HCT116 (cell line): ENCODE measurements around the gene PATZ1. TPM values are rescaled to one million over a fixed set of nuclear protein-coding genes. Genes with fewer than 3 reads are reported as not detected.

Experiments used
- ATAC-seq: fragments of 200-7000 bp; cut with Tn5 transposase; 2 replicates; pipeline ENCODE4 v1.9.1; 2020; ENCODE audit warnings: mild to moderate bottlenecking, moderate library complexity
- BruUV-seq: library from RNA; stranded (reverse); fragments of 400-500 nt; replicated peaks from 2 replicates; lab custom pipeline; 2021; lab: Mats Ljungman, UMichigan
- CTCF ChIA-PET: fragments of 300-600 bp; sonication (Branson Sonifier 250); formaldehyde crosslinking; loops from one replicate; lab custom pipeline; 2021; ENCODE audit warnings: antibody characterized with exemption; lab: Charles Lee
- POLR2A ChIA-PET: fragments of 300-600, 350-600 bp; sonication (Branson Sonifier 250); formaldehyde crosslinking; loops from one replicate; lab custom pipeline; 2021; ENCODE audit warnings: antibody characterized with exemption; lab: Charles Lee
- RAD21 ChIA-PET, 2 experiments: fragments of 300-600 bp; sonication (Branson Sonifier 250); formaldehyde crosslinking; loops; one replicate each; lab custom pipeline; 2023; ENCODE audit warnings: low total read pairs in 2 of 2; ENCODE audit not compliant: uncharacterized antibody in 2 of 2, unreplicated experiment in 2 of 2, low non-redundant PET in 1 of 2; lab: Charles Lee
- DNase-seq: peaks from one replicate; pipeline ENCODE4 v3.0.0-alpha.2; 2010; ENCODE audit warnings: low read depth, low spot score
- H2AFZ ChIP-seq: fragments of 200-600 bp; shearing (Covaris generic), sonication (generic); 2 replicates; pipeline ENCODE4 v1.6.1; 2017; ENCODE audit warnings: low read depth, mixed run types, mixed read lengths, antibody characterized with exemption, low read length; ENCODE audit not compliant: poor library complexity, severe bottlenecking
- H3K27ac ChIP-seq: 2 replicates; pipeline ENCODE4 v1.5.1; 2012; ENCODE audit warnings: low read depth, low read length
- H3K27me3 ChIP-seq: fragments of 200-600 bp; sonication (generic); 2 replicates; pipeline ENCODE4 v1.6.1; 2016; ENCODE audit warnings: mixed run types, low read length, mixed read lengths; ENCODE audit not compliant: insufficient read depth
- H3K36me3 ChIP-seq, 2 experiments: fragments of 200-500 bp in 1 of 2; fragments of 200-600 bp in 1 of 2; sonication (Bioruptor generic) in 1 of 2; sonication (generic) in 1 of 2; 2 replicates each; pipeline versions ENCODE4 v1.5.1 to v1.6.1; 2014 to 2016; ENCODE audit warnings: low read length in 2 of 2, inconsistent platforms in 1 of 2, mixed read lengths in 1 of 2, mixed run types in 1 of 2; ENCODE audit not compliant: insufficient read depth in 2 of 2, control insufficient read depth in 1 of 2
- H3K4me1 ChIP-seq, 2 experiments: fragments of 200-600 bp in 1 of 2; sonication (generic) in 1 of 2; 2 replicates each; pipeline versions ENCODE4 v1.5.1 to v1.6.1; 2012 to 2017; ENCODE audit warnings: low read length in 2 of 2, inconsistent platforms in 1 of 2, mild to moderate bottlenecking in 1 of 2, mixed read lengths in 1 of 2, mixed run types in 1 of 2, moderate library complexity in 1 of 2; ENCODE audit not compliant: insufficient read depth in 2 of 2, control insufficient read depth in 1 of 2
- H3K4me2 ChIP-seq: fragments of 200-600 bp; sonication (generic); 2 replicates; pipeline ENCODE4 v1.6.1; 2017; ENCODE audit warnings: mixed run types, low read length, mixed read lengths
- H3K4me3 ChIP-seq, 2 experiments: fragments of 200-600 bp in 1 of 2; sonication (generic) in 1 of 2; replicated peaks in 1 of 2; 2 replicates each; pipeline ENCODE4 v1.5.1; 2011 to 2016; ENCODE audit warnings: low read length in 2 of 2, control low read depth in 1 of 2, low read depth in 1 of 2, mild to moderate bottlenecking in 1 of 2, mixed read lengths in 1 of 2, mixed run types in 1 of 2
- H3K79me2 ChIP-seq: fragments of 200-600 bp; sonication (generic); 2 replicates; pipeline ENCODE4 v1.6.1; 2017; ENCODE audit warnings: mild to moderate bottlenecking, mixed run types, low read length, moderate library complexity, mixed read lengths; ENCODE audit not compliant: insufficient read depth
- H3K9ac ChIP-seq: fragments of 200-600 bp; sonication (generic); 2 replicates; pipeline ENCODE4 v1.6.1; 2016; ENCODE audit warnings: low read length, mixed read lengths
- H3K9me2 ChIP-seq: fragments of 200-600 bp; sonication (generic), shearing (Covaris generic); 2 replicates; pipeline ENCODE4 v1.6.1; 2017; ENCODE audit warnings: mixed run types, mild to moderate bottlenecking, moderate library complexity; ENCODE audit not compliant: insufficient read depth
- H3K9me3 ChIP-seq, 2 experiments: fragments of 200-500 bp in 1 of 2; fragments of 200-600 bp in 1 of 2; sonication (Bioruptor generic) in 1 of 2; sonication (generic) in 1 of 2; 2 replicates each; pipeline ENCODE4 v1.6.1; 2014 to 2017; ENCODE audit warnings: low read length in 2 of 2, mixed read lengths in 2 of 2, inconsistent platforms in 1 of 2, low read depth in 1 of 2, mild to moderate bottlenecking in 1 of 2, mixed run types in 1 of 2, moderate library complexity in 1 of 2; ENCODE audit not compliant: control insufficient read depth in 1 of 2, insufficient read depth in 1 of 2
- H4K20me1 ChIP-seq: fragments of 200-600 bp; sonication (generic), shearing (Covaris generic); 2 replicates; pipeline ENCODE4 v1.6.1; 2017; ENCODE audit warnings: mixed run types, mild to moderate bottlenecking, moderate library complexity; ENCODE audit not compliant: insufficient read depth
- CBX3 ChIP-seq: IDR thresholded peaks from 2 replicates; pipeline ENCODE4 v1.6.1; 2012; ENCODE audit warnings: low read depth
- ELF1 ChIP-seq: IDR thresholded peaks from 2 replicates; pipeline ENCODE4 v1.6.1; 2012; ENCODE audit warnings: low read depth, borderline replicate concordance
- EZH2phosphoT487 ChIP-seq: fragments of 200-600 bp; IDR thresholded peaks from 2 replicates; pipeline ENCODE4 v1.6.1; 2018; ENCODE audit warnings: antibody characterized with exemption, borderline replicate concordance
- FOSL1 ChIP-seq: IDR thresholded peaks from 2 replicates; pipeline ENCODE4 v1.6.1; 2012; ENCODE audit warnings: low read depth
- POLR2AphosphoS5 ChIP-seq: IDR thresholded peaks from 2 replicates; pipeline ENCODE4 v1.6.1; 2011; ENCODE audit warnings: mild to moderate bottlenecking, low read depth, low read length, moderate library complexity
- RAD21 ChIP-seq: IDR thresholded peaks from 2 replicates; pipeline ENCODE4 v1.6.1; 2012; ENCODE audit warnings: low read depth, mild to moderate bottlenecking
- SIN3A ChIP-seq: IDR thresholded peaks from 2 replicates; pipeline ENCODE4 v1.6.1; 2012; ENCODE audit warnings: low read depth
- SP1 ChIP-seq: IDR thresholded peaks from 2 replicates; pipeline ENCODE4 v1.6.1; 2012; ENCODE audit warnings: low read depth
- TCF7L2 ChIP-seq: IDR thresholded peaks from 2 replicates; pipeline ENCODE4 v1.7.0; 2011; ENCODE audit warnings: borderline replicate concordance, inconsistent platforms; ENCODE audit not compliant: insufficient read depth, insufficient read length; ENCODE audit errors: extremely low read depth
- YY1 ChIP-seq: IDR thresholded peaks from 2 replicates; pipeline ENCODE4 v1.6.1; 2011; ENCODE audit warnings: low read length, low read depth, moderate library complexity, mild to moderate bottlenecking; ENCODE audit not compliant: insufficient replicate concordance; ENCODE audit errors: extremely low read depth
- ZFX ChIP-seq: fragments of 450-650 bp; IDR thresholded peaks from 2 replicates; pipeline ENCODE4 v1.6.1; 2017
- ZNF274 ChIP-seq: fragments of 200-500 bp; sonication (Bioruptor generic); IDR thresholded peaks from 2 replicates; pipeline ENCODE4 v1.6.1; 2014; ENCODE audit warnings: mild to moderate bottlenecking, low read depth, low read length, inconsistent platforms
- intact Hi-C: fragments of 100-400 bp; cut with micrococcal nuclease; formaldehyde crosslinking; loops from 2 replicates; pipeline ENCODE4 v1.10.0; 2022
- total RNA-seq: library from RNA; stranded (reverse); gene quantifications from one replicate; pipeline ENCODE4 v1.2.1, GENCODE V29; 2021; ENCODE audit not compliant: unreplicated experiment
- TF ChIP-seq, protein P1 (sequence below): IDR thresholded peaks from 2 replicates; pipeline ENCODE4 v1.6.1; 2011; ENCODE audit warnings: mild to moderate bottlenecking, low read length, moderate library complexity; ENCODE audit not compliant: insufficient replicate concordance; ENCODE audit errors: extremely low read depth
- TF ChIP-seq, protein P2 (sequence below): IDR thresholded peaks from 2 replicates; pipeline ENCODE4 v1.6.1; 2012
- TF ChIP-seq, protein P3 (sequence below): IDR thresholded peaks from 2 replicates; pipeline ENCODE4 v1.6.1; 2012
- TF ChIP-seq, protein P4 (sequence below): IDR thresholded peaks from 2 replicates; pipeline ENCODE4 v1.6.1; 2012; ENCODE audit warnings: low read depth

The PATZ1 gene
- total RNA-seq, 1 experiment from 2014 or later: 30.6 TPM

DNA sequence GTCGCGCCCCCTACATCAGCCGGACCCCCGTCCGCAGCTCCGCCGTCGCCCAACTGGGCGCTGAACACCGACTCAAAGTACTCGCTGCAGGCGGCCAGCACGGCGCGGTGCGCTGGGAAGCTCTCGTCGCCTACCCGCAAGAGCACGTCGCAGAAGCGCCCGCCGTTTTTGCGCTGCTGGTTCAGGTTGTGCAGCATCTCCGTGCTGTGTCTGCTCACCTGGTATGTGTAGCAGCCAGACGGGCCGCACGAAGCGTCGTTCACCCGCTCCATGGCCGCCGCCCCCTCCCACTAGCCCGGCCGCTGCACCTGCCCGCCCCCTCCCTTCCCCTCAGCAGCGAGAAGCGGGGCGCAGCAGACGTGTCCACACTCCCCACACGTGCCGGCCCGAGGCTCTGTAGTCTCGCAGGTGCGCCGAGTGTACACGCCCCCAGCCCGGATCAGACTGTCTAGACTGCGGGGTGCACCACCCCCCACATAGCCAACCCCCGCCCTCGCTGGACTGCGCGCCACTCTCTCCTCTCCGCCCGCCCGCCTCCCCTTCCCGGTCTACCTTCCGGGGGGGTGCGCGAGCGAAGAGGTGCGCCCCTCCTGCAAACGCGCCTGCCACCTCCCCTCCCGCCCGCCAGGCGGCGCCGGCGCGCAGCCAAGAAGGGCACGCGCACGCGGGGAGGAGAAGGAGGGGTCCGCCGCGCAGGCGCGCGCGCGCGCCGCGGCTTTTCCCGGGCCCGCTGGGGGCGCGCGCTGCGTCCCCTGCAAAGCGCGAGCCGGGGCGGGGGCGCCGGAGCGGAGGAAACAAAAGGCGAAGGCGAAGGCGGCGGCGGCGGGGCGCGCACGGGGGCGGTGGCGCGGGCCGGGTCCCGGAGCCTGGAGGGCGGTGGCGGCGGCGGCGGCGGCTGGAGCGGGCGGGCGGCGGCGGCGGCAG lies 553 bp downstream of the PATZ1 start:
- peak overlapping the region; percentile 92 for H3K9ac ChIP-seq
- peaks cover 2 to 15% of the 10 kb centered on the region in 2 experiments; a peak in 3 of 4 replicates for H3K36me3 ChIP-seq
- DNase-seq: peak; percentile 68
- no peaks in the 10 kb centered on the region for H3K27me3 ChIP-seq
- intact Hi-C loops: loop anchor here (2.0 to 10.0 kb wide), 2 partner anchors 53 to 289 kb away; partner anchors contain the start of gene DRG1
- ChIA-PET CTCF (no interaction called here), POLR2A (interaction anchor here (0.8 to 1.7 kb wide), 2 partner anchors 8 to 51 kb away, joined by 3 to 4 read pairs; no protein-coding TSS in a partner anchor), RAD21 (interaction anchor here in 1 of 2 experiments (0.7 kb wide), 1 partner anchor 32 kb away, joined by 3 read pairs; no protein-coding TSS in a partner anchor)
- no peaks in the 10 kb centered on the region for H3K9me3 ChIP-seq
- H4K20me1 ChIP-seq: no peaks in the 10 kb centered on the region
- no peaks in the 10 kb centered on the region for H3K9me2 ChIP-seq
- BruUV-seq: TSS peak; percentile 51
- peaks cover 30 to 47% of the 10 kb centered on the region in 2 experiments for H3K4me1 ChIP-seq
- H3K4me3 ChIP-seq: peak overlapping the region; percentile 74 to 80
- H2AFZ ChIP-seq: no peak overlapping the region
- H3K27ac ChIP-seq: peak overlapping the region; percentile 80
- ATAC-seq: peak; percentile 61
- H3K79me2 ChIP-seq: peaks cover 45% of the 10 kb centered on the region
- peak overlapping the region; percentile 93 for H3K4me2 ChIP-seq
- no peak for TF ChIP-seq CBX3
- TF ChIP-seq ELF1: no peak
- TF ChIP-seq FOSL1: no peak
- peak; percentile 56 for TF ChIP-seq ZFX
- TF ChIP-seq RAD21: peak; percentile 53
- TF ChIP-seq SP1: 0 out of 2 replicates have a peak, but pooled peaks have one; percentile 14
- no peak for TF ChIP-seq EZH2phosphoT487
- TF ChIP-seq, protein P1, sequence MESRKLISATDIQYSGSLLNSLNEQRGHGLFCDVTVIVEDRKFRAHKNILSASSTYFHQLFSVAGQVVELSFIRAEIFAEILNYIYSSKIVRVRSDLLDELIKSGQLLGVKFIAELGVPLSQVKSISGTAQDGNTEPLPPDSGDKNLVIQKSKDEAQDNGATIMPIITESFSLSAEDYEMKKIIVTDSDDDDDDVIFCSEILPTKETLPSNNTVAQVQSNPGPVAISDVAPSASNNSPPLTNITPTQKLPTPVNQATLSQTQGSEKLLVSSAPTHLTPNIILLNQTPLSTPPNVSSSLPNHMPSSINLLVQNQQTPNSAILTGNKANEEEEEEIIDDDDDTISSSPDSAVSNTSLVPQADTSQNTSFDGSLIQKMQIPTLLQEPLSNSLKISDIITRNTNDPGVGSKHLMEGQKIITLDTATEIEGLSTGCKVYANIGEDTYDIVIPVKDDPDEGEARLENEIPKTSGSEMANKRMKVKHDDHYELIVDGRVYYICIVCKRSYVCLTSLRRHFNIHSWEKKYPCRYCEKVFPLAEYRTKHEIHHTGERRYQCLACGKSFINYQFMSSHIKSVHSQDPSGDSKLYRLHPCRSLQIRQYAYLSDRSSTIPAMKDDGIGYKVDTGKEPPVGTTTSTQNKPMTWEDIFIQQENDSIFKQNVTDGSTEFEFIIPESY: no peak
- TF ChIP-seq ZNF274: no peak
- TF ChIP-seq, protein P2, sequence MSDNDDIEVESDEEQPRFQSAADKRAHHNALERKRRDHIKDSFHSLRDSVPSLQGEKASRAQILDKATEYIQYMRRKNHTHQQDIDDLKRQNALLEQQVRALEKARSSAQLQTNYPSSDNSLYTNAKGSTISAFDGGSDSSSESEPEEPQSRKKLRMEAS: peak; percentile 76
- TF ChIP-seq, protein P3, sequence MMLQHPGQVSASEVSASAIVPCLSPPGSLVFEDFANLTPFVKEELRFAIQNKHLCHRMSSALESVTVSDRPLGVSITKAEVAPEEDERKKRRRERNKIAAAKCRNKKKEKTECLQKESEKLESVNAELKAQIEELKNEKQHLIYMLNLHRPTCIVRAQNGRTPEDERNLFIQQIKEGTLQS: no peak
- TF ChIP-seq, protein P4, sequence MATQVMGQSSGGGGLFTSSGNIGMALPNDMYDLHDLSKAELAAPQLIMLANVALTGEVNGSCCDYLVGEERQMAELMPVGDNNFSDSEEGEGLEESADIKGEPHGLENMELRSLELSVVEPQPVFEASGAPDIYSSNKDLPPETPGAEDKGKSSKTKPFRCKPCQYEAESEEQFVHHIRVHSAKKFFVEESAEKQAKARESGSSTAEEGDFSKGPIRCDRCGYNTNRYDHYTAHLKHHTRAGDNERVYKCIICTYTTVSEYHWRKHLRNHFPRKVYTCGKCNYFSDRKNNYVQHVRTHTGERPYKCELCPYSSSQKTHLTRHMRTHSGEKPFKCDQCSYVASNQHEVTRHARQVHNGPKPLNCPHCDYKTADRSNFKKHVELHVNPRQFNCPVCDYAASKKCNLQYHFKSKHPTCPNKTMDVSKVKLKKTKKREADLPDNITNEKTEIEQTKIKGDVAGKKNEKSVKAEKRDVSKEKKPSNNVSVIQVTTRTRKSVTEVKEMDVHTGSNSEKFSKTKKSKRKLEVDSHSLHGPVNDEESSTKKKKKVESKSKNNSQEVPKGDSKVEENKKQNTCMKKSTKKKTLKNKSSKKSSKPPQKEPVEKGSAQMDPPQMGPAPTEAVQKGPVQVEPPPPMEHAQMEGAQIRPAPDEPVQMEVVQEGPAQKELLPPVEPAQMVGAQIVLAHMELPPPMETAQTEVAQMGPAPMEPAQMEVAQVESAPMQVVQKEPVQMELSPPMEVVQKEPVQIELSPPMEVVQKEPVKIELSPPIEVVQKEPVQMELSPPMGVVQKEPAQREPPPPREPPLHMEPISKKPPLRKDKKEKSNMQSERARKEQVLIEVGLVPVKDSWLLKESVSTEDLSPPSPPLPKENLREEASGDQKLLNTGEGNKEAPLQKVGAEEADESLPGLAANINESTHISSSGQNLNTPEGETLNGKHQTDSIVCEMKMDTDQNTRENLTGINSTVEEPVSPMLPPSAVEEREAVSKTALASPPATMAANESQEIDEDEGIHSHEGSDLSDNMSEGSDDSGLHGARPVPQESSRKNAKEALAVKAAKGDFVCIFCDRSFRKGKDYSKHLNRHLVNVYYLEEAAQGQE: no peak
- no peak for TF ChIP-seq YY1
- peak; percentile 34; the same call in 1 of the 2 replicates for TF ChIP-seq SIN3A
- TF ChIP-seq POLR2AphosphoS5: no peak
- TF ChIP-seq TCF7L2: peak; percentile 40
